ENCODE results near the gene CACNA2D2.

The CACNA2D2 gene

DNA sequence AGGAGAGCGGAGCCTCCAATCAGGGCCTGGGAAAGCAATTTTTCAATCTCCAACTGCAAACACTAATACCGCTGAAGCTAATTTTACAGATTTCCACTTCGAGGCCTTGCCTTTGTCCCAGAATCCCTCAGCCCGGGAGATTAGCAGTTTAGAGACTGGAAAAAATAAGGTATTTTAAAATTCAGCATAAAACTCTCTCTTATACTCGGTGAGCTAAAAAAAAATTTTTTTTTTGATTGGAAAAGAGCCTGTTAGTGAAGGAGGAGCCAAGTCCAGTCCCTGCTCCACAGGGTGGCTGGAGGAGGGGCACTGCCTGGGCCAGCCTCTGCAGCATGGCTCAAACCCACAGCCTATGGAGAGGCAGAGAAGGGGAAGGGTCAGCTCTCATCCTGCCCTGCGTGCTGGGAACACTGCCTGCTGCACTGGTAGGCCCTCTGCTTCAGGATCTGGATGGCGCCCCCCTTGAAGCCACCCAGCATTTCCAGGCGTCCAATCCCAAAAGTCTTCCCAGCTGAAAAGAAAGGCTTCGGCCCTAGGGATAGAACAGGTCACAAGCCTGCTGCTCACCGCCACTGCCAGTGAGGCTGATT is 48.9 kb downstream of the CACNA2D2 start:
- no peak for DNase-seq

DNA sequence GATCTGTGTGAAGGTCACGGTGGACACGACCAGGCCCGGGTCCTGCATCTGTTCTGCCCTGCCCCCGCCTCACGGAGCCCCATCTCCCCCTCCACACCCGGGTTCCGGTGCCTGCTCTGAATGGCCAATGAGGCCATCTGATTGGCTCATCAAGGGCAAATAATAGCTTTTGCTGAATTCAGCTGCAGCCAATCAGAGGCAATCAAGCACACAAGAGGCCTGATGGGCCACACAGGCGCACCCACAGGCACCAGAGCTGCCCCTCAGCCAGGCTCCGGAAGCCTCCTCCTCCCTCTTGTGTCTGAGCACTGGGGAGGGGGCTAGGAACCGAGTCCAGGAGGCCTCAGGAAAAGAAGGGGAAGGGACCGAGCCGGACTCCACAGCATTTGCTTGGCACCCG is 49.5 kb downstream of the CACNA2D2 start:
- no peak for DNase-seq

DNA sequence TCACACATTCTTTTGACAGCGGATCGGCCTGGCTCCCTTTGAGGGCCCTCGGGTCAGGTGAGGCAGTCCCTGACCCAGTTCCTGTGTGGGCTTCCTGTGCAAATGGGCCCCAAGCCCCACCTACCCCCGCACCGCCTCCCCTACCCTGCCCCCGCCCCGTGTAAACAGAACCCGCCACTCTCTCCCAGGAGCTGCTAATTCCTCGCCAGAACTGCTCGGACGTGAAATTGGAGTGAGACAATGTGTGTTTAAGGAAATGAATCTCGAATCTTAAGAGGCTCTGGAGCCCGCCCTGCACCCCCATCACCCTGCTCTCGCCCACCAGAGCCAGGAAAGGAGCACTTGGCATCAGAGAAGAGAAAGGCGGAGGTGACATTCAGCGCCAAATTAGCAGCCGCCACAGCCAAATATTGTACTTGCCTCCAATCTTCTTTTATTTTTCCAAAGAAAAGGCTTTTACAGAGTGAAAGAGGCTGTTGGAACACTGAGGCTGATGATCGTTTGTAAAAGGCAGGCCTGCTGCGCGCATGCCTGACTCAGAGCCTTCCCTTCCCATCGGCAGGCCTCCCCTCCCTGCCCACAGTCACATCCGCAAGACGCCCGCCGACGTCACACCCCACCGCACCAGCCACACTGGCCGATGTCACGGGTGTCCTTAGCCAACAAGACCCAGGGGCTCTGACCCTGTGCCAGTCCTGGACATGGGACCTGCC is 53.1 kb downstream of the CACNA2D2 start:
- DNase-seq: no peak

DNA sequence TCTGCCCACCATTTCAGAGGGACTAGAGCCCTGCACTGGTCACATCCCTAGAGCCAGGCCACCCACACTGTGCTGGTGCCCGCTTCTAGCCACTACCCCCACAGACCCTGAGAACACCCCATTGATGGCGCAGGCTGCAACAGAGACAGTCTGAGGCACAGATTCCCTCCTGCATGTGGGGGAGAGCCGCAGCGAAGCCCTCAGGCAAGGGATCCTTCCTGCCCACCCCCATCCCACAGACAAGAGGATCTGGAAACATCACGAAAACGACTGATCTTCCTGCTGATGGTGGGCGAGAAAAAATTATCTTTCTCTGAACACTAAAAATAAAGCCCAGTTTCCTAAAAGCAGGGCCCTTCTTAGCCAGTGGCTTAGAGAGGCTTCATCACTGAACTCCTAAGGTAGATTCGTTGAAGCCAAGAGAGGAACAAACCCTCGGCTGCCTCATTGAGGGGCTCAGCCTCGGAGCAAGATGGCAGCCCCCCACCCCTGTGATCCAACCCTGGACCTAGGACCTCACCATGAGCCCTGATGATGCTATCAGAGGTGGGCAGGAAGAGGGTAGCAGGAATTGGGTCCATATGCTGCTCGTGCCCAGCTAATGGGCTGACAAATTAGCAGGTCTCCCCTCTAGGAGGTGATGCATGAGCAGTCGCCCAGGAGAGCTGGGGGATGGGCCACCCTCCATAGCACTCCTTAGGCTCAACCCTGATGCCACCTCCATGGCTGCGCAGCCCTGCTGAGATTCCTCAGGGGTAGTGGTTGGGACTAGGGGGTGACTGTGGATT is 54.5 kb downstream of the CACNA2D2 start:
- DNase-seq: no peak

DNA sequence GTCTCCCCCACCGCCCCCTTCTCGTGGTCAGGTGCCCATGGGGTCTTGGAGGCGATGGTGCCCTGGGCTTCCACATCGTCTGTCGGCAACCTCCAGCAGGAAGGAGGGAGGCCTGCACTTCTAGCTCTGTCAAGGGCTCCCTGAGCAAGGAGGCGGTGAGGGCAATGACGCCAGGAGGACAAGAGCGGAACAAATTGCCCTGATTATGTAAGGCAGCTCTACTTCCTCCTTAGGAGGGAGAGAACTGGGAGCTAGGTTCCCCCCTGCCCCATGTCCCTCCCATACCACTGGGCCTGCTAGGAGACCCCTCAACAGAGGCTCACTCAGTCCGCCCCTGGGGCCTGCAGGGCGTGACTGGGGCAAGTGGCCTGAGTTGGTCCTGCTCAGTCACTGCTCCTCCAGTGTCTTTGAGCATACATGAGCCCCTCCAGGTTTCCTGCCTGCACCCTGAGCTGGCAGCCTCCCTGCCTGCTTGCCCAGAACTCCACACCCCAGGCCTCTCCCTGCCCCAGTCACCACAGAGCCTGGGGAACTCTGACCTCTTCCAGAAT is 56.1 kb downstream of the CACNA2D2 start:
- DNase-seq: no peak

DNA sequence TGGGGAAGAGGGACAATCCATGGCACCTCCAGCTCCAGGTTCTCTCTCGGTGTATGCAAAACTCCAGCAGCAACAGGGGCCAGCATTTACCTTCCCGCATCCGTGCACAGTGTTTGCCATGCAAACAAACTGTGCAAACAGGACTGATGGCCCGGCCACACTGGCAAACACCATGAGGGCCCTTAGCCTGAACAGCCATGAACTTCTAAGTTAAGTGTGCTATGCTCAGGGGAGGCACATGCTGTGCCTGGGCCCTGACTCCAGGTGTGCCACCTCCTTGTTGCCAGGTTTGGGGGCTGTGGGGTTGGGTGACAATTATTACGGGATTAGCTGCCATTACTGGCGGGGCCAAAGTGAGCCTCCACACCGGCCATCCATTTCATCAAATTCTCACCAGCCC is 57.5 kb downstream of the CACNA2D2 start:
- no peak for DNase-seq

DNA sequence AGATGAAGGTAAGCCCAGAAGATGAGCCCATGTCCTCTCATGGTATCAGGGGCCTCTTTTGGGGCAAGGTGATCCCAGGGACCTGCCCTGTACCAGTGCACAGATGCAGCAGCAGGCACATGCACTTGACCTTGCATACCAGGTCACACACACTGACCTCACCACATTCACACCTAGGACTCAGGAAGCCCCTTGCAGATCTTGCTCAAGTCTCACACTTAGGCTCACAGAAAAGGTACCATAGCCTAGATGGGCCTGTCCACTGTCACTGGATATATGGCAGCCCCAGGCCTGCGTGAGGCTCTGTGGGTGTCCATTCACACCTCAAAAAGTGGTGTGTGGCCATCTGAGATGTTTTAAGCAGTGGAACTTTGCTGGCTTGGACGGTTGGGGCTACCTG is 58.7 kb downstream of the CACNA2D2 start:
- no peak for DNase-seq

DNA sequence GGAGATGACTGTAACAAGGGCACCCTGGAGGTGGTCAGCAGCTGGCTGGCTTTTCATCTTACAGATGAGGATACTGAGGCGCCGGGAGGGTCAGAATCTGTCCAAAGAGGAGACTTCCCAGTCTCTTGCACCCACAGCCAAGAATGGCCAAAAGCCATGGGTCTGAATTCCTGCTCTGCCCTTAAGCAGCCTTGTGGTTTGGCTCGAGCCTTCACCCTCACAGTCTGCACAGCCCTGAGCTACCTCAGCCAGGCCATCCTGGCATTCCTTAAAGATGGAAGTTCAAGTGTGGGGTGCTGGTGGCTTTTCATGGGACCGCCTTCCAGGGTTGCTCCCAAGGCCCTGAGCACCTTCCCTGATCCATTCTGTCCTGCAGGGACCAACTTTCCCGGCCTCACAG is 59.2 kb downstream of the CACNA2D2 start:
- DNase-seq: no peak

DNA sequence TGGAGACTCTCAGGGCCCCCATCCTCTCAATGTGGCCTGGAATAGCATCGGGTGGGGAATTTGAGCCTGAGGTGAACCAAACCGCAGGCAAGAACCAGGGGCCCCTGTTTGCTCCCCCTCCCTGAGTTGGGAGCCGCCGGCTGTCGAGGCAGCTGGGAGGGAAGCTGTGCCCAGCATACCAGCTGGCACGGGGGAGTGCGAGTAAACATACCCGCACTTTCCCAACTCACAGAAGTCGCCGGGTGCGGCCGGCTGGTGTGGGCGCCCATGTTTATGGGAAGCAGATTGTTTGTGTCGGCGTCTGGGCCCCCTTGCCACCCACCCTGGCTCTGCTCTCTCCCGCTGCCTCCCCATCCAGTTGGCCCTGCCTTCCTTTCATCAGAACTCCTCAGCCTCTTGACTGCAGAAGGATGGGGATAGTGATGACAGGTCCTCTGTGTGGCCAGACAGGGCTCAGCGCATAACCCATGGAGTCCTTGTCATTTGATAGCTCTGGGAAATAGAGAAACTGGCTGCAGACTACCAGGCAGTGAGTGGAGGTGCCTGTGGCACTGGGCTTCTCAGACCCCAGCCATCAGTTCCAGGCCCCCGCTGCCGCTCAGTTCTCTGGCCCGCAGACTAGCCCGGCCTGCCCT is 60.4 kb downstream of the CACNA2D2 start:
- DNase-seq: peak; percentile 73

DNA sequence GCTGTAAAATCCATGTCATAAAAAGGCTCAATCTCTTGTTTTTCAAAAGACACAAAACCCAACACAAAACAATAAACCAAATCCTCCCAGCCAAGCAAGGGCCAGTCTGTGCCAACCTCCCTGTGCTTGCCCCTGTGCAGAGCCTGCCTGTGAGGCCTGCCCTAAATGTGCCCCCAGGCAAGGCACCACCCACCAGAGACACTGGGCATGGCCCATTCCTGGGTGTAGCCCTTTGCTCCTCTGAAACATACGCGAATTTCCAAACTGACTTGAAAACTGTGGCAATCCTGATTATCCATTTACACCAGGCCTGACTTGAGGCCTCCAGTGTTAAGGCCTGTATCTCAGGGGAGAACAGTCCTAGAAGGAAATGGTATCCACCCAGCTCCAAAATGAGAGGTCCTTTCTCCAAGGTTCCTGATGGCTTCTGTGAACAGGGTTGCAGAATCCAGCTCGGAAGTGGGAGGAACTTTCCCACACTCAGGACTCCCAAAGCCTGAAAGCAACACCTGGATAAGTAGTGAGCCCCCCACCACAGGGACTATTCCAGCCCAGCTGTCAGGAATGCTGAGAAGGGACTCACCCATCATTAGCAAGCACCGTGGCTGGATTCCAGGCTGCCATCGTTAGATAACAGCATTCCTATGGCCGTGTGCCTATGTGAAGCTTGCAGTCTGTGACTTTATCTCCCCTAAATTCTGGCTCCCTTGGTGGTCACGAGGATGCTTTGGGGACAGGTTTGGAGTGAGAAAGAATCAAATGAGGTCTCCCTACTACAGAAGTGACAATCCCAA is 61.8 kb downstream of the CACNA2D2 start:
- DNase-seq: no peak

DNA sequence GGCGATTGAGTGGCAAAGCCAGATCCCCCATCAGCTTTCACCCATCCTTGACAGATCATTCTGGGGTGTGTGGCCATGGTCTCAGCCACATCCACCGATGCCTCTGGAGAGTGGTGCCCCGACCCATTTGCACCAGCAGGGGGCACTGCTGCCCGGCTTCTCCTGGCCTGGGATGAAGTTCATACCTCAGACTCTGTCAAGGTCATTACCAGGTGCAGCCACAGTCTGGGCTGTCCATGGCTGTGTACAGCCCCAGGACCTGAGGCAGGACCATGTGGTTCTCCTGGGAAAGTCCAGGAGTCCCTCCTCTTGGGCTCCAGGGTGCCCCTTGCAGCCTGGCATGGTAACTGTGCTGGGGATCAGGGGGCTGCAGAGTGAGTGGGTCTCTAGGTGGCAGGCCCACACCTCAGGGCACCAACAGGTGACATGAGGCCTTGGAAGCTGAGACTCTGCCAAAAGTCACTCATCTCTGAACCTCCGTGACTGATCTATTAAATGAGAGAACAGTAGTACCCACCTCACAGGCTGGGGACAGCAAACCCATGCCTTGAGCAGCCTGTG is 67.2 kb downstream of the CACNA2D2 start:
- peak; percentile 26 for DNase-seq

DNA sequence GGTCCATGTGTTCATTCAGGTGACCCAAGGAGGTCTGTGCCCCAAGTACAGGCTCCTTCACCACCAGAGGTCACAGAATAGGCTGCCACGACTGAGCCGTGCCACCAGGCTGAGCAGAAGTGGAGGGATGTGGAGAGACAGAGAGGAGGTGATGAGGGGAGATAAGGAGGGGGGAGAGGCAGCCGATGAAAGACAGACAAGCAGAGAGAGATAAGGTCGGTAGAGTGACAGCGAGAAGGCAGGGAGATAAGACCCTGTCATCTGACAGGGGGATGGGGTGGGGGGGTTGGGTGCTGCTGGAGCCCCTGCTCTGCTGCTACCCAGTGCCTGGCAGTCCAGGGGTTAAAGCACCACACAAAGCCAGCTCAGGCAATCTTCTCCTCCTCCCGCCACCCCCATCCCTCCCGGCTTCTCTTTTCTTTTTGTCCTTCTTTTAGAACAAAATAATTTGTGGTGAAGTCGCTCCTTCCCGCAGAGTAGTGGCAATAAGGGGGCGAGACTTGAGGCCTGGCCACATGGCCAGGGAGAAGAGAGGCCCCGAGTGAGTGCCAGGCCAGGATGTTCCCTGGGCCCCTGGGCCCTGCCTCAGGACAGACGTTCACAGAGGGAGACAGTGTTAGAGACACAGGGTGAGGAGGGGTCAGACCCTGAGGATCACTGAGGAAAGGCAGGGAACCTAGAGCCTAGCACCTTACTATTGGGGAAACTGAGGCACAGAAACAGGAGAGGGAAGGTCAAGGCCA is 67.9 kb downstream of the CACNA2D2 start:
- DNase-seq: no peak

DNA sequence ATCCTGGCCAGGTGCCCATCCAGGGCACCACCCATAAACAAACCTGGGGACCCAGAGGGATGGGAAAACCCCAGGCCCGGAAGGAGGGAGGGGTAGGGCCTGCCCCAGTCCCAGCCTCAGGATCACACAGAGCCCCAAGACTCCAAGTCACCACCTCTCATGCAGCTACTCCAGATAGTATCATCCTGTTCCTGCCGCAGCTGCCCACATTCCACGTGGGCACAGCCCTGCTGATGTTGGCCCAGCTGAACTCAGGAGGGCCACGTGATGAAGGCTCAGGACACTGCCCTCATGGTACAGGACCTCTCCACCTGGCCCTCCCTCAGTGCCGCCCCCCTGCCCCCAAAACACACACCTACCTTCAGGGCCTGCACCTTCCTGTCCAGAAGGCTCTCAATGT is 69.5 kb downstream of the CACNA2D2 start:
- no peak for DNase-seq

DNA sequence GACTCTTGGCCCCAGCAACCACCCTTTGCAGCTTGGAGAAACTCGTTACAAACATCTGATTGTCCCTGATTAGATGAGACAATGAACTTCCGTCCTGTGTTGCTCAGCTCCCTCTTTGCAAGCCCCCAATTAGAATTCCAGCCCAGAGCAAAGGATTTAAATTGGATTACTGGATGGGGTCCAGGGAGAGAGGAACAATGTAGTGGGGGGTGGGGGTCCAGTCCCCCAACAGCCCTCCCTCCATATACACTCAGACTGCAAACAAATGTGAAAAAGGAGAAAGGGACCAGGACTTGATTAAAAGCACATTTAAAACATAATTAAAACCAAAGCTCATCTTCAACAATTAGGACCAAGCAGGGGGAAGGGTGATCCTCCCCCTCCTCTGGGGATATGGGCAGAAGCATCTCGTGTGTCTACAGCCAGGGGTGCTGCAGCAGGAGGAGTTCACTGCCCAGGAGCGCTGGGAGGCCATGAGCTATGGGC is 72.4 kb downstream of the CACNA2D2 start:
- no peak for DNase-seq

DNA sequence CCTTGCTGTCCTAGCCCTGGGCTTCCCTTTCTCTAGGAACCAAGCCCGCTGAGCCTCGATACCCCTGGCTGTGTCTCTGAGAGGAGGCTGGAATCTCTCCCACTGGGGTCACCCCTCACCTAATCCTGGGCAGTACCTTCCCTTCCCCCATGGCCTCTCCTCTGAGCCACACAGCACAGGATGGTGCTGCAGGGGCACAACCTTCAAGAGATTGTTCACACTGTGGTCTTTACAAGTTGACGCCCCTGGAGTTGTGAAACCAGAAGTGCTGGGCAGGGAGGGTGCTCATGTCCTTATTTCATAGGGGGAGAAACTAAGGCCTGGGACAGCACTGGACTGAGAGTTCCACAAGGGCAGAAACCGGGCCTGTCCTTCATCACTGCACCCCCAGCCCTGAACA is 73.2 kb downstream of the CACNA2D2 start:
- DNase-seq: no peak

DNA sequence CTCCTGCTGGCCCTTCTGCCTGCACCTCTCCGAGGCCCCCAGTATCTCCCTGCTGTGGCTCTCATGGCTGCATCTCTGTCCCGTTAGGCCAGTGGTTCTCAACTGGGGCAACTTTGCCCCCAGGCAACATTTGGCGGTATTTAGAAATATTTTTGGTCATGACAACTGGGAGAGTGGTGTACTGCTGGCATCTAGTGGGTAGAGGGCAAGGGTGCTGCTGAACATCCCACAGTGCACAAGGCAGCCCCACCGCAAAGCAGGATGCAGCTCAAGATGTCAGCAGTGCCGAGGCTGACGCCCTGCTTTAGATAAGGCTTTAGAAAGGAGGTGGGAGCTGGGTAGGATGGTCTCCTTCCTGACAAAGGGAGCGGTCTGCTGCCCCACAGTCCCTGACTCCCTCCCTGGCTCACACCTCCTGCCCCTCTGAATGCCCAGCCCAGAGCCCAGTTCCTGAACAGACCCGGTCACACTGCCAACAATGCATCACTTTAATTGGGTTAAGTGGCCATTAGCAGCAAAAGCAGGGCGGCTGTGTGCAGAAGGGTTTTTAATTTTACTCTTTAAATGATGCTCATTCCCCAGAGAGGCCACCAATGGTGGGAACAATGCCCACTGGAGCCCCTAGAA is 75.3 kb downstream of the CACNA2D2 start:
- no peak for DNase-seq

DNA sequence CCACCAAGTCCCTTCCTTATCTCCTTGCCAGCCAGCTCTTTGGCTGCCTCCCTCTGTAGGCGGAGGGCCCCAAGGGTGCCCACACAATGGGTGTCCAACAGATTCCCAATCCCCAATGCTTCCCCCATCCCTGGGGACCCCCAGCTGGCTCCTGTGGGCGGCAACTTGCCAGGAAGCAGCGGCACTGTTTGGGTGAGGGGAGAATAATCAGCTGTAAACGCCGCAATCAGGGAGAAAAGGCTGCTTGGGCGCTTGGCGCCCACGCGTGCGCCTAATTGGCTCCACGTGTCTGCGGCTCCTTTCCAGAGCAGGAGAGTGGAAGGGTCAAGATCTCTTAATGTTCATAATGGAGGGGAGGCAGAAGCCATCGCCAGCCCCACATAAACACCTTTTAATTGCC is 76.2 kb downstream of the CACNA2D2 start:
- no peak for DNase-seq

DNA sequence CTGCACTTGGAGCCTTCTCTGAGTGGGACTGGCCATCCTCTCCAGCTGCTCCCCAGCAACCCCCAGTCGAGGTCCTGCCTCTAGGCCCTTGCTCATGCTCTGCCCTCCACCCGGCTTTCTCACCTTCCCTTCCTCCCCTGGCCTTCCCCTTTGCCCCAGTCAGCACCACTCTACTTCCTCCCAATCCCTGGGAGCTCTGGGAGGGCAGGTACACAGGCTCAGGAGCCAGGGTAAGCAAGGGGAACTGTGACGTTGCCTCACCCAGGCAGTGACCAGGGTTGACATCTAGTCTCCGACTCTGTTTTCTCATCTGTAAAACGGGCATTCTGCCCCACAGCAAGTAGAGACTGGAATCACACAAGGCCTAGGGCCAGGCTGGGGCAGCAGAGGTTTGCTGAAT is 77.5 kb downstream of the CACNA2D2 start:
- no peak for DNase-seq

DNA sequence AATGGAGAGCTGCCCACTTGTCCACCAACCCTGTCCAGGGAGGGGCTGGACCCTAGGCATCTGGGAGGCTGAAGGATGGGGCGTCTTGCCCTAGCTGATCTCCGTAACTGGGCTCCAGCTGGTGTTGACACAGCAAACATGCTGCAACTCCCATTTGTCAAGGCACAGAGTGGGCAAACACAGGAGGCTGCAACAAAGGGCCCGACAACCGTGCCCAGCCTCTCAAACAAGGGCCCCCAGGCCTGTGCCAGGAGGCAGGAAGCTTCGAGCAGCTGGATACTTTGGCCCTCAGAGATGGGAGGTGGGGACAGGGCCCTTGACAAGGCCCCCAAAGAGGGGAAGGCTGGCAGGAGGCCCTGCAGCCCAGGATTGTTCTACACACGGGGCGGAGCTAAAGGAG is 79.9 kb downstream of the CACNA2D2 start:
- no peak for DNase-seq

DNA sequence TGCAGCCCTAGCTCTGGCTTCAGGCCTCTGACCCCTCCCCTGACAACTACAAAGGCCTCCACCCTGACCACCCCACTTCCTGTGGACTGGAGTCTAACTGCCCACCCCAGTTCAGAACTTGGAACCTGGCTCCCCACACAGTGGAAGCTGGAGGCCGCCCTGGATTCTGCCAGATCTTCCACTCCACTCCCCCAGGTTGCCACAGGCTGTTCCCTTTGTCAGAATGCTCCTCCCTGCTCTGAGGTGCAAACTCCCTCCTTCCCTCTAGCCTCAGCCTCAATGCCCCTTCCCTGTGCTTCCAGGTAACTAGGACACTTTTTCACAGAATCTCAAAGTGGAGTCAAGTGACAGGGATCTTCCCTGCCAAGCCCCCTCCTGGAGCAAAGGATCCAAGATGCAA is 81.3 kb downstream of the CACNA2D2 start:
- no peak for DNase-seq

Data from NCI-H1694 (cell line).